Ovary (tissue), 3 donors: ENCODE measurements around the gene IBSP.

Source experiments
- CTCF ChIP-seq, 3 donors: fragments of 450-650 bp in 2 of 3; fragments of 200-600 bp in 1 of 3; IDR thresholded peaks; one replicate each; pipeline versions ENCODE4 v1.5.1 to v1.8.0; 2016 to 2022; ENCODE audit warnings: antibody characterized with exemption in 3 of 3, mild to moderate bottlenecking in 1 of 3
- EP300 ChIP-seq: sonication (generic); formaldehyde crosslinking; IDR thresholded peaks from one replicate; pipeline ENCODE4 v1.6.1; 2017; ENCODE audit warnings: antibody characterized with exemption
- POLR2A ChIP-seq: fragments of 450-650 bp; IDR thresholded peaks from one replicate; pipeline ENCODE4 v1.6.1; 2017; ENCODE audit warnings: antibody characterized with exemption, mild to moderate bottlenecking, moderate library complexity
- donor health status: DM: no; HTN: no; CAD: no.

DNA sequence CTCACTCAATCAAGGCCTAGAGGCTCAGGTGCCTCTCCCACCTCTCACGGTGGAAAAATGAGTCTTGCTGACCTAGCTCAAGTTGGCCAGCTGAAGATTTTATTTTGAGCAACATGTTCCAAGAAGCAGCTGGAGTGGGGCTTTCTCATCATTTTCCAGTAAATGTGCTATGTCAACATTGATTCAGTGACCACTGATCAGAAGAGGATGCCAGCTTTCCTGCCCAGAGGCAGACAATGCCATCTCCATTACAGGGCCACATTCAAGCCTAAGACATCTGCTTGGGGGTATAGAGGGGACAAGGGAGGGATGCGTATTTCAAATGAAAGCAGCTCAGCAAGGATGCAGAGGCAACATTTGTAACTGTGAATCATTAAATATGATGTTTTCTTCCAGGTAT, 36.4 kb downstream of the IBSP start:
- TF ChIP-seq CTCF (IDR thresholded peaks at IDR 0.05) (no peak), EP300 (no peak), POLR2A (no peak)
